Glutamatergic neuron (in vitro differentiated cells): ENCODE results near the gene HIKESHI. TPM values are rescaled to one million over a fixed set of nuclear protein-coding genes. Genes with fewer than 3 reads are reported as not detected.
"Not testable (repeated sequence)": the region's sequence is repeated elsewhere in the genome, so short reads cannot be mapped to it uniquely, and the experiment has no call there.

Experiments
- DNase-seq: peaks from one replicate; pipeline ENCODE4 v3.0.0; 2022
- H3K27ac Mint-ChIP-seq: one replicate; pipeline ENCODE4 v1.8.0; 2020; ENCODE audit warnings: mild to moderate bottlenecking, mixed read lengths, inconsistent platforms; ENCODE audit not compliant: unreplicated experiment
- H3K27me3 Mint-ChIP-seq: one replicate; pipeline ENCODE4 v1.8.0; 2020; ENCODE audit warnings: mild to moderate bottlenecking, moderate library complexity, mixed read lengths, inconsistent platforms; ENCODE audit not compliant: unreplicated experiment
- H3K36me3 Mint-ChIP-seq: one replicate; pipeline ENCODE4 v1.8.0; 2020; ENCODE audit warnings: mild to moderate bottlenecking, mixed read lengths, inconsistent platforms; ENCODE audit not compliant: unreplicated experiment
- H3K4me1 Mint-ChIP-seq: one replicate; pipeline ENCODE4 v1.8.0; 2020; ENCODE audit warnings: mild to moderate bottlenecking, low read depth, mixed read lengths, inconsistent platforms; ENCODE audit not compliant: unreplicated experiment
- H3K4me3 Mint-ChIP-seq: one replicate; pipeline ENCODE4 v1.8.0; 2020; ENCODE audit warnings: mild to moderate bottlenecking, mixed read lengths, inconsistent platforms; ENCODE audit not compliant: unreplicated experiment
- H3K9me3 Mint-ChIP-seq: one replicate; pipeline ENCODE4 v1.8.0; 2020; ENCODE audit warnings: mild to moderate bottlenecking, moderate library complexity, mixed read lengths, inconsistent platforms; ENCODE audit not compliant: unreplicated experiment
- CTCF ChIP-seq: fragments of 200-600 bp; sonication (generic); IDR thresholded peaks from one replicate; pipeline ENCODE4 v1.5.0; 2021; ENCODE audit not compliant: partially characterized antibody, unreplicated experiment
- total RNA-seq: library from RNA; stranded (reverse); fragmentation: NEBNext Ultra II Directional; extraction: Animal tissue kit (Norgen Biotek cat#: 25700); gene quantifications from one replicate; pipeline ENCODE4 v1.2.1, GENCODE V29; 2021; ENCODE audit not compliant: unreplicated experiment

Gene HIKESHI
- total RNA-seq, 1 donor from 2014 or later: 44.7 TPM

DNA sequence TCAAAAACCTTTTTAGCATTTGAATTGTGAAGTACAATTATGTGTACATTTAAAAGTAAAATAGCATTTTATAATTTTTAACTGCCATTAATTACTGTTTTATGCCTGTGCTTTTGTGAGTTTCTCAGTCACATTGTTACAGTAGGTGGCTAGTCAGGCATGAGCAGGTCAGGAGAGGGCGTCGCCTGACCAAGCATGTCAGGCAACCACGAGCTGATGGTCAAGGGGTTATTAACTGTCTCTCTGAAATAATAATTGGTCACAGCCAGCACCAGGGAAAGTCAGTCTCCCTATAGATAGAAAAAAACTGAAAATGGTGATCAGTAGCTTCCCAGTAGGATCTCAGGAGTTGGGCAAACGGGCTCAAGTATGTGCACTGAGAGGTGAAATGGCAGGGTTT lies 53.2 kb downstream of the HIKESHI start:
- no peak for TF ChIP-seq CTCF
- Mint-ChIP-seq H3K27ac (no peak overlapping the region), H3K4me1 (no peaks in the 10 kb centered on the region), H3K36me3 (no peaks in the 10 kb centered on the region), H3K9me3 (peaks cover 1% of the 10 kb centered on the region), H3K4me3 (no peak overlapping the region), H3K27me3 (no peaks in the 10 kb centered on the region)
- no peak for DNase-seq

DNA sequence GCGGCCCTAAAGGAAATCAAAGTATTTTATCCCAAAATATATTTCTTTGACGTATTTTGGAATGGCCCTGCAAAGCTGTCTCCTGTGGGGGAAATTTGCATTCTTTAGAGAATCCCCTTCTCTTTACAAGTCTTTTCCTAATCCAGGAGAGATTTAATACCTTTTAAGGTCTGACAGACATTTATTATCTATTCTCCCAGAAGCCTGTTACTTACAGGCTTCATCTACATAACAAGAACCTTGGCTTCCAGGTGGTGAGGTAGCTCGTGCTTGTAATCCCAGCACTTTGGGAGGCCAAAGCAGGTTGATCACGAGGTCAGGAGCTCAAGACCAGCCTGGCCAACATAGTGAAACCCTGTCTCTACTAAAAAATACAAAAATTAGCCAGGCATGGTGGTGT lies 55.4 kb downstream of the HIKESHI start:
- not testable (repeated sequence) for H3K36me3 Mint-ChIP-seq, DNase-seq

GRCh38 chr11:86358720-86359119 lies 56.7 kb downstream of the HIKESHI start:
- Mint-ChIP-seq H3K27ac (no peak overlapping the region), H3K27me3 (no peaks in the 10 kb centered on the region), H3K4me3 (no peak overlapping the region), H3K9me3 (peaks cover 1% of the 10 kb centered on the region), H3K4me1 (no peaks in the 10 kb centered on the region), H3K36me3 (no peaks in the 10 kb centered on the region)
- TF ChIP-seq CTCF: no peak
- DNase-seq: no peak

More for the DNA sequence above, 55.4 kb downstream of the HIKESHI start:
- not testable (repeated sequence) for H3K4me1 Mint-ChIP-seq, H3K27me3 Mint-ChIP-seq, H3K4me3 Mint-ChIP-seq, H3K9me3 Mint-ChIP-seq, H3K27ac Mint-ChIP-seq

GRCh38 chr11:86360775-86361395 lies 58.8 kb downstream of the HIKESHI start:
- no peak overlapping the region for H3K4me3 Mint-ChIP-seq
- TF ChIP-seq CTCF: no peak
- no peaks in the 10 kb centered on the region for H3K4me1 Mint-ChIP-seq
- DNase-seq: no peak
- H3K9me3 Mint-ChIP-seq: peaks cover 1% of the 10 kb centered on the region
- no peak overlapping the region for H3K27ac Mint-ChIP-seq
- H3K36me3 Mint-ChIP-seq: no peaks in the 10 kb centered on the region
- no peaks in the 10 kb centered on the region for H3K27me3 Mint-ChIP-seq

DNA sequence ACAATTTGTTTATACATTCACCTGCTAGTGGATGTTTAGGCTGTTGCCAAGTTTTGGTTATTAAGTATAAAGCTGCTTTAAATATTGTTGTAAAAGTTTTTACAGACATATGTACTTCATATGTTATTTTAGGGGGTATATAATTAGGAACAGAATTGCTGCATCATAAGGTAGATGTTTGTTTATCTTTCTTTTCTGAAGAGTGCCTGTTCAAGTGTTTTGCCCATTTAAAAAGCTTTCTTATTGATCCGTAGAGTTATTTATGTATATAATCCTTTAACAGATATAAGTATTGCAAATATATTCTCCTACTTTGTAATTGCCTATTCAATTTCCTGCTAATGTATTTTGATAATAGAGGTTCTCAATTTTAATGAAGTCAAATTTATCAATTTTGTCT lies 61.4 kb downstream of the HIKESHI start:
- H3K36me3 Mint-ChIP-seq: no peaks in the 10 kb centered on the region
- DNase-seq: no peak
- peaks cover 1% of the 10 kb centered on the region for H3K9me3 Mint-ChIP-seq
- no peak for TF ChIP-seq CTCF
- no peak overlapping the region for H3K4me3 Mint-ChIP-seq
- H3K4me1 Mint-ChIP-seq: no peaks in the 10 kb centered on the region
- H3K27ac Mint-ChIP-seq: no peak overlapping the region
- H3K27me3 Mint-ChIP-seq: no peaks in the 10 kb centered on the region
